Lung (tissue), 12 donors: ENCODE measurements around the gene WIPI1. TPM values are rescaled to one million over a fixed set of nuclear protein-coding genes. Genes with fewer than 3 reads are reported as not detected.
"Not testable (repeated sequence)": the region's sequence is repeated elsewhere in the genome, so short reads cannot be mapped to it uniquely, and the experiment has no call there.

ENCODE experiments used
- ATAC-seq: fragments of 200-7000 bp; cut with Tn5 transposase; one replicate; pipeline ENCODE4 v1.9.1; 2020; ENCODE audit warnings: moderate number of reproducible peaks; ENCODE audit not compliant: insufficient read depth, low FRiP score
- DNase-seq, 3 donors: peaks; one replicate each; pipeline ENCODE4 v3.0.0-alpha.2; 2013 to 2017
- H3K27ac ChIP-seq, 2 donors: one replicate each; pipeline ENCODE4 v1.5.1; 2013; ENCODE audit warnings: mild to moderate bottlenecking in 2 of 2, moderate library complexity in 2 of 2, control low read depth in 1 of 2, inconsistent platforms in 1 of 2, low read depth in 1 of 2, low read length in 1 of 2
- H3K27me3 ChIP-seq, 3 donors: one replicate each; pipeline ENCODE4 v1.5.1; 2013; ENCODE audit warnings: low read length in 2 of 3; ENCODE audit not compliant: control insufficient read depth in 3 of 3, insufficient read depth in 3 of 3
- H3K36me3 ChIP-seq, 4 donors: one replicate each; pipeline ENCODE4 v1.5.1; 2013; ENCODE audit warnings: low read length in 4 of 4, mild to moderate bottlenecking in 1 of 4, moderate library complexity in 1 of 4; ENCODE audit not compliant: control insufficient read depth in 4 of 4, insufficient read depth in 4 of 4
- H3K4me1 ChIP-seq, 5 donors: one replicate each; pipeline ENCODE4 v1.5.1; 2013; ENCODE audit warnings: low read length in 5 of 5, mild to moderate bottlenecking in 2 of 5, moderate library complexity in 1 of 5; ENCODE audit not compliant: control insufficient read depth in 5 of 5, insufficient read depth in 5 of 5
- H3K4me3 ChIP-seq: one replicate; pipeline ENCODE4 v1.5.1; 2013; ENCODE audit warnings: mild to moderate bottlenecking, control low read depth, moderate library complexity
- H3K9ac ChIP-seq, 2 donors: one replicate each; pipeline ENCODE4 v1.5.1; 2013; ENCODE audit warnings: low read length in 2 of 2, control low read depth in 1 of 2; ENCODE audit not compliant: insufficient read depth in 1 of 2
- H3K9me3 ChIP-seq, 4 donors: one replicate each; pipeline ENCODE4 v1.5.1; 2013; ENCODE audit warnings: low read length in 3 of 4, mild to moderate bottlenecking in 1 of 4, moderate library complexity in 1 of 4; ENCODE audit not compliant: control insufficient read depth in 4 of 4, insufficient read depth in 3 of 4
- CTCF ChIP-seq: IDR thresholded peaks from 2 replicates; pipeline ENCODE4 v1.5.1; 2012; ENCODE audit warnings: mild to moderate bottlenecking; ENCODE audit errors: control extremely low read depth, extremely low read depth
- WGBS, 2 donors: extraction: QIAGEN DNeasy Blood & Tissue Kit; methylation state at CpG; one replicate each; pipeline ENCODE4 v1.1.7; 2013; 5-methylcytosine and 5-hydroxymethylcytosine counted together
- polyA plus RNA-seq, 2 donors: library from polyadenylated mRNA; stranded (reverse); fragments of 200-250 nt; gene quantifications; one replicate each; pipeline ENCODE4 v1.2.1, GENCODE V29; 2013
- total RNA-seq, 2 donors: library from RNA; depleted of rRNA in 1 of 2; stranded (reverse); fragments of >200 nt in 1 of 2; gene quantifications; one replicate each; pipeline ENCODE4 v1.2.1, GENCODE V29; 2014 to 2021
- donor health status: control.
- donor health status: control.
- donor health status: Bipolar disorder and iron deficiency.
- donor health status: healthy.
- donor health status: DM: yes; HTN: yes; CAD: no.

The WIPI1 gene
- total and polyA plus RNA-seq, 4 donors = 30.4 to 58.5 (median 41.8) TPM

GRCh38 chr17:68378268-68379176 lies 78.8 kb downstream of the WIPI1 start:
- Histone ChIP-seq H3K4me3 (no peak overlapping the region), H3K9ac (no peak overlapping the region)
- DNase-seq = peak; percentile 73 to 85 (median 79)

GRCh38 chr17:68377771-68378267 lies 79.5 kb downstream of the WIPI1 start:
- TF ChIP-seq CTCF = no peak
- no peak for ATAC-seq
- no peaks in the 10 kb centered on the region for H3K36me3 ChIP-seq
- peaks cover 0 to 16% (median 12%) of the 10 kb centered on the region in 5 donors for H3K4me1 ChIP-seq
- 27 to 37% methylated on average over 8 of the region's 8 CpGs for WGBS, 2 donors
- no peaks in the 10 kb centered on the region for H3K9me3 ChIP-seq
- DNase-seq = no peak
- no peak overlapping the region for H3K4me3 ChIP-seq
- peak overlapping the region; percentile 91 for H3K27ac ChIP-seq
- no peak overlapping the region for H3K9ac ChIP-seq
- no peaks in the 10 kb centered on the region for H3K27me3 ChIP-seq

More at GRCh38 chr17:68378268-68379176, 78.8 kb downstream of the WIPI1 start:
- no peak for TF ChIP-seq CTCF
- H3K9me3 ChIP-seq = no peaks in the 10 kb centered on the region
- ATAC-seq = peak; percentile 84
- no peaks in the 10 kb centered on the region for H3K36me3 ChIP-seq
- H3K4me1 ChIP-seq = peaks cover 4 to 21% (median 12%) of the 10 kb centered on the region in 5 donors
- H3K27me3 ChIP-seq = no peaks in the 10 kb centered on the region
- peak overlapping the region; percentile 91 for H3K27ac ChIP-seq
- 24 to 37% methylated on average over 21 of the region's 21 CpGs for WGBS, 2 donors

- DNase-seq, H3K4me3 ChIP-seq, ATAC-seq, H3K27ac ChIP-seq, H3K36me3 ChIP-seq, H3K9me3 ChIP-seq, H3K9ac ChIP-seq, H3K27me3 ChIP-seq: not testable (repeated sequence)
- 85 to 98% methylated on average over 2 of the region's 2 CpGs for WGBS, 2 donors
- peaks cover 0 to 16% (median 12%) of the 10 kb centered on the region in 5 donors for H3K4me1 ChIP-seq
Observed at GRCh38 chr17:68376178-68376577, 81.1 kb downstream of the WIPI1 start.

GRCh38 chr17:68375566-68375965 lies 81.7 kb downstream of the WIPI1 start:
- ATAC-seq (no peak), DNase-seq (no peak)
- Histone ChIP-seq H3K36me3 (no peaks in the 10 kb centered on the region), H3K4me1 (peaks cover 0 to 16% (median 12%) of the 10 kb centered on the region in 5 donors), H3K27me3 (no peaks in the 10 kb centered on the region), H3K4me3 (no peak overlapping the region), H3K27ac (no peak overlapping the region), H3K9me3 (no peaks in the 10 kb centered on the region), H3K9ac (no peak overlapping the region)
- WGBS, 2 donors = 95 to 98% methylated on average over 8 of the region's 8 CpGs
- TF ChIP-seq CTCF = no peak
